CD4-positive, CD25-positive, alpha-beta regulatory T cell (primary cell): ENCODE measurements around the gene SRGAP3. TPM values are rescaled to one million over a fixed set of nuclear protein-coding genes. Genes with fewer than 3 reads are reported as not detected.

ENCODE experiments used
- ATAC-seq, 2 donors: fragments of 150-1000 bp; cut with Tn5 transposase; one replicate each; pipeline ENCODE4 v1.10.0; 2021; ENCODE audit warnings: low read depth in 2 of 2, moderate number of reproducible peaks in 2 of 2, moderate library complexity in 1 of 2
- DNase-seq, 3 donors: peaks; one replicate each; pipeline versions ENCODE4 v3.0.0 to v3.0.0-alpha.2; 2012 to 2022; ENCODE audit warnings: mixed read lengths in 1 of 3
- H3K27ac ChIP-seq: one replicate; pipeline ENCODE4 v1.7.0; 2013; ENCODE audit warnings: mild to moderate bottlenecking, low read length; ENCODE audit not compliant: insufficient read depth, poor library complexity, severe bottlenecking
- H3K27me3 ChIP-seq: one replicate; pipeline ENCODE4 v1.7.0; 2013; ENCODE audit warnings: low read length; ENCODE audit not compliant: control insufficient read depth, insufficient read depth
- H3K36me3 ChIP-seq: one replicate; pipeline ENCODE4 v1.7.0; 2013; ENCODE audit warnings: mild to moderate bottlenecking, low read length, moderate library complexity; ENCODE audit not compliant: control insufficient read depth, insufficient read depth
- H3K4me1 ChIP-seq: 2 replicates; pipeline ENCODE4 v1.7.0; 2013; ENCODE audit warnings: mild to moderate bottlenecking, low read length; ENCODE audit not compliant: insufficient read depth, control insufficient read depth, poor library complexity, severe bottlenecking
- H3K4me3 ChIP-seq: one replicate; pipeline ENCODE4 v1.7.0; 2013; ENCODE audit warnings: low read depth, mild to moderate bottlenecking, low read length, moderate library complexity
- H3K9me3 ChIP-seq, 2 experiments: 1 replicate in 1 of 2; 2 replicates in 1 of 2; pipeline ENCODE4 v1.7.0; 2013; ENCODE audit warnings: low read length in 2 of 2, mild to moderate bottlenecking in 1 of 2, moderate library complexity in 1 of 2; ENCODE audit not compliant: control insufficient read depth in 2 of 2
- H3K27ac Mint-ChIP-seq, 3 donors: one replicate each; pipeline ENCODE4 v1.8.0; 2020 to 2022; ENCODE audit warnings: mild to moderate bottlenecking in 3 of 3, mixed read lengths in 3 of 3, moderate library complexity in 2 of 3
- H3K27me3 Mint-ChIP-seq: one replicate; pipeline ENCODE4 v1.8.0; 2022; ENCODE audit warnings: mild to moderate bottlenecking, mixed read lengths
- H3K36me3 Mint-ChIP-seq: one replicate; pipeline ENCODE4 v1.8.0; 2020; ENCODE audit warnings: mixed read lengths
- H3K4me1 Mint-ChIP-seq, 4 donors: one replicate each; pipeline ENCODE4 v1.8.0; 2020 to 2022; ENCODE audit warnings: mixed read lengths in 4 of 4, mild to moderate bottlenecking in 1 of 4
- H3K4me3 Mint-ChIP-seq, 4 donors: one replicate each; pipeline ENCODE4 v1.8.0; 2020 to 2022; ENCODE audit warnings: mild to moderate bottlenecking in 4 of 4, mixed read lengths in 4 of 4, moderate library complexity in 3 of 4
- H3K9me3 Mint-ChIP-seq, 7 donors: one replicate each; pipeline ENCODE4 v1.8.0; 2020 to 2022; ENCODE audit warnings: mixed read lengths in 7 of 7, mild to moderate bottlenecking in 3 of 7, moderate library complexity in 2 of 7
- polyA plus RNA-seq, 4 donors: library from polyadenylated mRNA; unstranded; fragments of 300-500 nt; fragmentation: Illumina TruSeq; gene quantifications; one replicate each; pipeline ENCODE4 v1.2.3, GENCODE V29; 2021
- total RNA-seq: library from RNA; stranded (reverse); gene quantifications from one replicate; pipeline ENCODE4 v1.2.3, GENCODE V29; 2022

SRGAP3 gene
- total and polyA plus RNA-seq, 5 donors from 2014 or later, result 1.8 to 8.1 (median 2.8) TPM

DNA sequence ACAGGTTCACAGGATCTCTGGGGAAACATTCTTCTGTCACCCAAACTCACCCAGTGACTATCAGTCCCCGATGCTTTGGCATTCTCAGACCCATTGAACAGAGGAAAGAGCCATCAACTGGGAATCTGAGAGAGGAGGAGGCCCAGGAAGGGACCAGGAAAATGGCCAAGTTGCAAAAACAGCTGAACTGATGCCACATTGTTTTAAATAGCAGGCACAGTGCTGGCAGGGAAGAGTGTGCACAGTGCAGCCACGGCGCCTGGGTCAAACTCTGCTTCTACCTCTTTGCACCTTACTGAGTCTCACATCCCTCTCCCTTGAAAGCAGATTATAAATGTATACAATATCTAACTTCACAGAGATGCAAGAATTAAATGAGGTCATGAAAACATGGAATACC lies 66.4 kb downstream of the SRGAP3 start:
- no peaks in the 10 kb centered on the region for H3K9me3 ChIP-seq
- no peak for ATAC-seq

DNA sequence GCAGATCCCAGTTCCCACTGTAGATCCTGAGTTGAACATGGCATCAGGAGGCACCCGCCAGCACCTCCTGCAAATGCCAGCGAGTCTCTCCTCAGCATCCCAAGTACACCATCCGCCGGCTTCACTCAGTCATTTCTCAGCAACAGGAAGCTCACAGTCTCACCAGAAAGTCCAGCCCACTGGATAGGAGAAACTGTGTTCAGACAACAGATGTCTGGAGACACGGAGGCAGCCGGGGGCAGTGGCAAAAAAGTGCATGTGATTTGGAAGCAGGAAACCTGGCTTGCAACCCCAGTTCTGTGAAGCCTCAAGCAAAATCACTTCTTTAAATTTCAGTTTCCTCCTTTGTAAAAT lies 68.7 kb downstream of the SRGAP3 start:
- Histone ChIP-seq H3K4me3 (peak overlapping the region; percentile 74), H3K27me3 (no peaks in the 10 kb centered on the region), H3K36me3 (no peaks in the 10 kb centered on the region), H3K9me3 (no peaks in the 10 kb centered on the region), H3K4me1 (peaks cover 24% of the 10 kb centered on the region), H3K27ac (peak overlapping the region; percentile 10)
- H3K27ac Mint-ChIP-seq, result peak overlapping the region; percentile 84 to 97 (median 90)
- ATAC-seq, result no peak
- DNase-seq, result peak in 1 of 3 donors; percentile 35
- H3K4me1 Mint-ChIP-seq, result peaks cover 19 to 36% (median 25%) of the 10 kb centered on the region in 4 donors
- peak overlapping the region; percentile 64 to 89 (median 80) for H3K4me3 Mint-ChIP-seq
- no peaks in the 10 kb centered on the region for H3K9me3 Mint-ChIP-seq
- peaks cover 5% of the 10 kb centered on the region for H3K36me3 Mint-ChIP-seq
- H3K27me3 Mint-ChIP-seq, result no peaks in the 10 kb centered on the region

More for the DNA sequence above, 66.4 kb downstream of the SRGAP3 start:
- peaks cover 6% of the 10 kb centered on the region for H3K27me3 Mint-ChIP-seq
- no peak overlapping the region for H3K4me3 Mint-ChIP-seq
- Histone ChIP-seq H3K27me3 (no peaks in the 10 kb centered on the region), H3K27ac (no peak overlapping the region), H3K4me3 (no peak overlapping the region), H3K36me3 (no peaks in the 10 kb centered on the region), H3K4me1 (peaks cover 24% of the 10 kb centered on the region)
- H3K4me1 Mint-ChIP-seq, result peaks cover 19 to 34% (median 25%) of the 10 kb centered on the region in 4 donors
- DNase-seq, result no peak
- H3K36me3 Mint-ChIP-seq, result peaks cover 5% of the 10 kb centered on the region
- H3K9me3 Mint-ChIP-seq, result peaks cover 0 to 1% (median 0%) of the 10 kb centered on the region in 7 donors
- H3K27ac Mint-ChIP-seq, result no peak overlapping the region

DNA sequence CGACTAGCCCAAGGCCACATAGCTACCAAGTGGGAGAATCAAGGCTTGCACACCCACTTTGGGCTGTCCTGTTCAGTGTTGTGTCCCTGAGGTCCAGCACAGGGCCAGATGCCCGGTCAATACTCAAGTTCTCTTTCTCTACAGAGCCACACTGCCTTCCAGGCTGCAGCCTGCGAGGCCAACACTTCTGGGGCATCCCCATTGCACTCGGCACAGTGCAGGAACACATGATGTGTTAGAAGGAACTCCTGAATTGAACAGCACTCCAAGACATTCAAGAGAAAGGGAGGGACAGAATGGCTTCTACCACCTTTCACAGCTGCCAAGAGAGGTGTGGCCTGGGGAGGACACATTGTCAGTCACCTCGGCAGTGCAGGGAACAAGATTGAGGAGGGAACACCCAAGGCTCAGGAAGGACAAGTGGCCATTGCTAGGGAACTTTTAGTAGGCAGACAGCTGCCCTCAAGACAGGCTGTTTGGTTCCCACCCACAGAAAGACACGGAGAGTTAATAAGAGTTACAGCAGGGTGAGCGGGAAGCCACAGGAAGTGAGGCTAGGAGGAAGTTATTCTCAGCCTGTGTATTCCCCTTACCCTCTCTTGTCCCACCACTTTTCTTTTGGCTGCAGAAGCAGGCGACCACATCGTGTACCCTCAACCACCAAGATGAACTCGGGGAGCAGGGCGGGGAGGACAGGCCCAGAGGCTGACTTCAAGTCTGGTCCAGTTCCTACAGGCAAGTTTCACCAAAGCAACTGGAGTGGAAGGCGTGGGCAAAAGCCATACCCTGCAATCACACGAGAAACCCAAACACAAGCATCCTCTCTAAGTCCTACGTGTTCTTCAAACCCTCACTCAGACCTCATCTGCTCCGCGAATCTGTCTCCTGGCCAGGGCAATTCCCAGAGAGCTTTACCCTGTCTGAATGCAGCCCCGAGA lies 69.4 kb downstream of the SRGAP3 start:
- peaks cover 19 to 36% (median 25%) of the 10 kb centered on the region in 4 donors for H3K4me1 Mint-ChIP-seq

DNA sequence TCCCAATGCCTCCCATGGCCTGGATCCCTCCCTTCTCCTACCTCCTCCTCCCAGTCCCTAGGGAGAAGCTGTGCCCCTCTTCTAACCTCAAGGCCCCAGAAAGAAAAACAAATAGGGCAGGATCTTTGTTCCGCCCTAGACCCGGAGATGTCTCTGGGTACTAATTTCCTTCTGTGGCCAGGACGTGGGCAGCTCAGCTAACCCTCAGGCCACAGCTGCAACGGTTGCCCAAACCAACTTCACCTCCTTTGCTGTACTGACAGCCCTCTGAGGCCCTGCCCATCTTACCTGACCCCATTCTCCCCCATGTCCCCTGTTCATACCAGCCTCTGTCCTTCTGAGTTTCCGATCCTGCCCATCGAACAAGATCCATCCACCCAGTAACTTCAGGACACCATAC lies 70.7 kb downstream of the SRGAP3 start:
- peak overlapping the region in 2 of 3 donors; percentile 42 to 81 for H3K27ac Mint-ChIP-seq
- no peaks in the 10 kb centered on the region for H3K27me3 Mint-ChIP-seq
- peaks cover 25 to 40% (median 30%) of the 10 kb centered on the region in 4 donors for H3K4me1 Mint-ChIP-seq

More for the DNA sequence above, 69.4 kb downstream of the SRGAP3 start:
- peak; percentile 48 to 49 for ATAC-seq
- H3K9me3 Mint-ChIP-seq, result no peaks in the 10 kb centered on the region
- H3K27ac Mint-ChIP-seq, result peak overlapping the region; percentile 84 to 97 (median 90)
- DNase-seq, result peak in 2 of 3 donors; percentile 19 to 56
- Histone ChIP-seq H3K36me3 (no peaks in the 10 kb centered on the region), H3K27ac (peak overlapping the region; percentile 10), H3K27me3 (no peaks in the 10 kb centered on the region), H3K4me1 (peaks cover 24% of the 10 kb centered on the region), H3K9me3 (no peaks in the 10 kb centered on the region), H3K4me3 (peak overlapping the region; percentile 74)
- no peaks in the 10 kb centered on the region for H3K27me3 Mint-ChIP-seq
- peaks cover 5% of the 10 kb centered on the region for H3K36me3 Mint-ChIP-seq
- peak overlapping the region; percentile 64 to 89 (median 80) for H3K4me3 Mint-ChIP-seq

DNA sequence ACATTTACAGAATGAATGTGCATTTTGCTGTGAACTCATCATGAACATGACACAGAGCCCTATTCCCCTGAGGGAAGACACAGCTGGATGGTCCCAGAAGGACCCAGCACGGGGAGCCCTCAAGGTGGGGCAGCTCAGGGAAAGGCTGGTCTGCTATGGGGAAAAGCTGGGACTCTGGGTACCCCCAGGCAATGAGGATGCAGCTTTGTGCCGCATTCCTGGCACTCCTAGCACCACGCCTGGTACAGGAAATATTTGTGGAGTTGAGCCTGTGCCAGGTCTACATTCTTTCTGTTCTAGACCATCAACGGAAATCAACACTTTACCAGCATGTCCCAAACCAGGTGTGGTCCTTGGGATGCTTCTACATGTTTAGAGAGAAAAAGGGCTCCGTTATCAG lies 74.0 kb downstream of the SRGAP3 start:
- Histone ChIP-seq H3K27ac (no peak overlapping the region), H3K4me3 (no peak overlapping the region), H3K9me3 (no peaks in the 10 kb centered on the region), H3K27me3 (no peaks in the 10 kb centered on the region), H3K4me1 (peaks cover 28% of the 10 kb centered on the region), H3K36me3 (no peaks in the 10 kb centered on the region)
- H3K27me3 Mint-ChIP-seq, result no peaks in the 10 kb centered on the region
- H3K36me3 Mint-ChIP-seq, result peaks cover 5% of the 10 kb centered on the region
- DNase-seq (no peak), ATAC-seq (no peak)
- peaks cover 26 to 48% (median 28%) of the 10 kb centered on the region in 4 donors for H3K4me1 Mint-ChIP-seq
- H3K4me3 Mint-ChIP-seq, result no peak overlapping the region
- H3K9me3 Mint-ChIP-seq, result peaks cover 0 to 1% (median 0%) of the 10 kb centered on the region in 7 donors
- peak overlapping the region in 2 of 3 donors; percentile 15 to 47 for H3K27ac Mint-ChIP-seq

More for the DNA sequence above, 70.7 kb downstream of the SRGAP3 start:
- Histone ChIP-seq H3K4me3 (no peak overlapping the region), H3K9me3 (no peaks in the 10 kb centered on the region), H3K27ac (no peak overlapping the region), H3K4me1 (peaks cover 24% of the 10 kb centered on the region), H3K36me3 (no peaks in the 10 kb centered on the region), H3K27me3 (no peaks in the 10 kb centered on the region)
- Mint-ChIP-seq H3K4me3 (peak overlapping the region in 3 of 4 donors; percentile 4 to 78 (median 11)), H3K36me3 (peaks cover 5% of the 10 kb centered on the region), H3K9me3 (no peaks in the 10 kb centered on the region)
- DNase-seq (peak in 1 of 3 donors; percentile 17), ATAC-seq (no peak)

DNA sequence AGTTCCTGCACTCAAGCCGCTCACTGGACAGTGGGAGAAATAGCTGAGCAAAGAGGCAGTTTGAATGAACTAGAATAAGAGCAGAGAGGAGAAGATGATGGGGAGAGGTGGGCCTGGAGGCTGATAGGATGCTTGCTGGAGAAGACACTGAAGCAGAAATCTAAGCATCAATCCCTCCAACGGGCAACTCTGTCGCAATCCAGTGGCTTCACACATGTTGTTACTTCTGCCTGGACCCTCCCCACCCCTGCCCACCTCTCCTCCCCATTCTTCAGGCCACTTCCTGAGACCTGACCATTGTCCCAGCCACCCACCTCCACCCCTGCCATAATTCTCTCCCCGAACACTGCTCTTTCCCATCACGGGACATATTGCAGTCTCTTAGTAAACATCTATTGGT lies 76.0 kb downstream of the SRGAP3 start:
- H3K4me3 Mint-ChIP-seq, result no peak overlapping the region
- no peaks in the 10 kb centered on the region for H3K36me3 Mint-ChIP-seq
- peak overlapping the region in 2 of 3 donors; percentile 48 to 72 for H3K27ac Mint-ChIP-seq

DNA sequence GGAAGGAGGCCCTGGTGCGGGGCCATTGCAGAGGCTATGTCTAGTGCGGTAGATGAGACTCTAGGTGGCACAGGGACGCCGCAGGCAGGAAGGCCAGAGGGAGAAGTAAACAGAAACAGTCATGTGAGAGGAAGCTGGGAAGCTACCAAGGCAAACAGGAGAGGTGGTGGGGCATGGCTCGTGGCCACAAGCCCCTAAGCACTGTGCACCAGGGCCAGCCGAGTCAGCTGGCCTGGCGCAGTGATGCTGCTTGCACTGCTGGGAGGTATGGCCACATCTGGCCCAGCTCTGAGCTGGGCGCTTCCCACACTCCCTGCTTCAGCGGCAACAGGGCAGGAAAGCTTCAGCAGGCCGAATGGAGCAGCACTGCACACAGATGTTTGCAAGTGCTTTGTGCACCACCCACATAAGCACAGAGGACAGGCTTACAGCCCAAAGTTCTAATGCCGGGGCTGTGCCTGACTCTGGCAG lies 76.6 kb downstream of the SRGAP3 start:
- Histone ChIP-seq H3K4me1 (peaks cover 37% of the 10 kb centered on the region), H3K27ac (no peak overlapping the region), H3K27me3 (no peaks in the 10 kb centered on the region), H3K36me3 (no peaks in the 10 kb centered on the region), H3K9me3 (no peaks in the 10 kb centered on the region), H3K4me3 (no peak overlapping the region)
- Mint-ChIP-seq H3K36me3 (no peaks in the 10 kb centered on the region), H3K4me1 (peaks cover 4 to 36% (median 22%) of the 10 kb centered on the region in 4 donors), H3K27me3 (no peaks in the 10 kb centered on the region), H3K9me3 (peaks cover 0 to 1% (median 0%) of the 10 kb centered on the region in 7 donors), H3K27ac (peak overlapping the region in 2 of 3 donors; percentile 72 to 88), H3K4me3 (peak overlapping the region in 1 of 4 donors; percentile 10)
- ATAC-seq (no peak), DNase-seq (no peak)

More for the DNA sequence above, 76.0 kb downstream of the SRGAP3 start:
- Histone ChIP-seq H3K36me3 (no peaks in the 10 kb centered on the region), H3K9me3 (no peaks in the 10 kb centered on the region), H3K27me3 (no peaks in the 10 kb centered on the region), H3K4me1 (peaks cover 32% of the 10 kb centered on the region), H3K27ac (no peak overlapping the region), H3K4me3 (no peak overlapping the region)
- H3K9me3 Mint-ChIP-seq, result peaks cover 0 to 1% (median 0%) of the 10 kb centered on the region in 7 donors
- no peak for ATAC-seq
- no peak for DNase-seq
- no peaks in the 10 kb centered on the region for H3K27me3 Mint-ChIP-seq
- H3K4me1 Mint-ChIP-seq, result peaks cover 7 to 31% (median 22%) of the 10 kb centered on the region in 4 donors
